Heart left ventricle (tissue), 13 donors: Measurements from ENCODE around the gene PTF1A.

ENCODE experiments used
- POLR2A ChIP-seq, 2 donors: fragments of 450-650 bp; IDR thresholded peaks; one replicate each; pipeline ENCODE4 v1.6.1; 2017; ENCODE audit warnings: antibody characterized with exemption in 2 of 2, mild to moderate bottlenecking in 2 of 2, moderate library complexity in 2 of 2
- TF ChIP-seq, protein P1 (sequence below), 12 donors: fragments of 200-600 bp; sonication (generic) in 4 of 12; IDR thresholded peaks; one replicate each; pipeline versions ENCODE4 v1.5.0 to v1.8.0; 2018 to 2022; ENCODE audit warnings: antibody characterized with exemption in 12 of 12, mild to moderate bottlenecking in 5 of 12
- donor health status: ischemic (EF 13 %, LVEDD 7.1; RV severe dilation, severe dysfunction).
- donor health status: DM: no; HTN: yes; CAD: no.
- donor health status: DM: no; HTN: no; CAD: no.
- donor health status: ischemic (EF 25% LVEDD 6.9; RV normal size, moderate dysfunction).
- donor health status: ischemic (EF 25% LVEDD 5.7; RV mildly dilated, moderate dysfunction).
- donor health status: ischemic (EF 35%, LVEDD 5.7; RV mildly dilated, moderate dysfunction).
- donor health status: nonischemic (EF 11% LVEDD 7.7; RV severe dilation, severe dysfunction).
- donor health status: DM: yes; HTN: yes; CAD: no.
- donor health status: PGD.
- donor health status: ischemic (EF 29% LVEDD 5.4; RV normal size, mild dysfunction).
- donor health status: nonischemic (EF 23%, LVEDD 6.1; RV moderate dilation, normal function).

DNA sequence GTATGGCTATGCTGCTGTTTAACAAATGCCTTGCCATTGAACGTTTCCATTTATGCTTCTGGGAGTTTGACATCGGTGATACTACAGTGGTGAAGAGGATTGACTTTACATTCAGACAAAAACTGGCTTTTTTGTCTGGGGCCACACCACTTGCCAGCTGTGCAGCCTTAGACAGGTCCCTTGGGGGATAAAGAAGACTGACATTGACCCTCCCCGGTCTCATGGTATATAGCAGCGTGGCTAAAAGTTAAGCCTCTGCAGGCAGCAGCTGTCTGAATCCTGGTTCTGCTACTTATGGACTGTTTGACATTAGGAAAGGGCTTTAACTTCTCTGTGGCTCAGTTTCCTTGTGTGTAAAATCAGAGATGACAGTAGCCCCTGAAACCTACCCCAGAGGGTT, 42.0 kb upstream of the PTF1A start:
- TF ChIP-seq, protein P1, sequence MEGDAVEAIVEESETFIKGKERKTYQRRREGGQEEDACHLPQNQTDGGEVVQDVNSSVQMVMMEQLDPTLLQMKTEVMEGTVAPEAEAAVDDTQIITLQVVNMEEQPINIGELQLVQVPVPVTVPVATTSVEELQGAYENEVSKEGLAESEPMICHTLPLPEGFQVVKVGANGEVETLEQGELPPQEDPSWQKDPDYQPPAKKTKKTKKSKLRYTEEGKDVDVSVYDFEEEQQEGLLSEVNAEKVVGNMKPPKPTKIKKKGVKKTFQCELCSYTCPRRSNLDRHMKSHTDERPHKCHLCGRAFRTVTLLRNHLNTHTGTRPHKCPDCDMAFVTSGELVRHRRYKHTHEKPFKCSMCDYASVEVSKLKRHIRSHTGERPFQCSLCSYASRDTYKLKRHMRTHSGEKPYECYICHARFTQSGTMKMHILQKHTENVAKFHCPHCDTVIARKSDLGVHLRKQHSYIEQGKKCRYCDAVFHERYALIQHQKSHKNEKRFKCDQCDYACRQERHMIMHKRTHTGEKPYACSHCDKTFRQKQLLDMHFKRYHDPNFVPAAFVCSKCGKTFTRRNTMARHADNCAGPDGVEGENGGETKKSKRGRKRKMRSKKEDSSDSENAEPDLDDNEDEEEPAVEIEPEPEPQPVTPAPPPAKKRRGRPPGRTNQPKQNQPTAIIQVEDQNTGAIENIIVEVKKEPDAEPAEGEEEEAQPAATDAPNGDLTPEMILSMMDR (IDR thresholded peaks at IDR 0.05), result no peak
- no peak for TF ChIP-seq POLR2A (IDR thresholded peaks at IDR 0.05)
